B cell (primary cell): ENCODE data around the gene CALN1.

Source experiments
- CTCF ChIP-seq: fragments of 200-600 bp; IDR thresholded peaks from one replicate; pipeline ENCODE4 v1.8.0; 2022; ENCODE audit warnings: antibody characterized with exemption, mild to moderate bottlenecking
- EZH2 ChIP-seq: IDR thresholded peaks from 2 replicates; pipeline ENCODE4 v1.6.1; 2012; ENCODE audit warnings: borderline replicate concordance, low read depth, mild to moderate bottlenecking, moderate library complexity, low read length; ENCODE audit not compliant: insufficient read depth, poor library complexity, severe bottlenecking

- TF ChIP-seq CTCF (no peak), EZH2 (no peak)
These were observed 486.5 kb downstream of the CALN1 start for GRCh38 chr7:71925663-71926062.
